Right lung (tissue), 5 donors: ENCODE results near the gene MUC2. TPM values are rescaled to one million over a fixed set of nuclear protein-coding genes. Genes with fewer than 3 reads are reported as not detected.

Source experiments
- DNase-seq, 2 donors: peaks; one replicate each; pipeline ENCODE4 v3.0.0-alpha.2; 2013
- polyA plus RNA-seq, 5 donors: library from polyadenylated mRNA; unstranded; fragments of 120-200 nt; gene quantifications; one replicate each; pipeline versions ENCODE4 v1.2.1 to v1.2.3, GENCODE V29; 2013; ENCODE audit warnings: inconsistent platforms in 1 of 5, low replicate concordance in 1 of 5; ENCODE audit not compliant: insufficient read length in 5 of 5, insufficient read depth in 1 of 5

Gene MUC2
- polyA plus RNA-seq, 5 donors, result 0.01 to 0.26 (median 0.04) TPM

DNA sequence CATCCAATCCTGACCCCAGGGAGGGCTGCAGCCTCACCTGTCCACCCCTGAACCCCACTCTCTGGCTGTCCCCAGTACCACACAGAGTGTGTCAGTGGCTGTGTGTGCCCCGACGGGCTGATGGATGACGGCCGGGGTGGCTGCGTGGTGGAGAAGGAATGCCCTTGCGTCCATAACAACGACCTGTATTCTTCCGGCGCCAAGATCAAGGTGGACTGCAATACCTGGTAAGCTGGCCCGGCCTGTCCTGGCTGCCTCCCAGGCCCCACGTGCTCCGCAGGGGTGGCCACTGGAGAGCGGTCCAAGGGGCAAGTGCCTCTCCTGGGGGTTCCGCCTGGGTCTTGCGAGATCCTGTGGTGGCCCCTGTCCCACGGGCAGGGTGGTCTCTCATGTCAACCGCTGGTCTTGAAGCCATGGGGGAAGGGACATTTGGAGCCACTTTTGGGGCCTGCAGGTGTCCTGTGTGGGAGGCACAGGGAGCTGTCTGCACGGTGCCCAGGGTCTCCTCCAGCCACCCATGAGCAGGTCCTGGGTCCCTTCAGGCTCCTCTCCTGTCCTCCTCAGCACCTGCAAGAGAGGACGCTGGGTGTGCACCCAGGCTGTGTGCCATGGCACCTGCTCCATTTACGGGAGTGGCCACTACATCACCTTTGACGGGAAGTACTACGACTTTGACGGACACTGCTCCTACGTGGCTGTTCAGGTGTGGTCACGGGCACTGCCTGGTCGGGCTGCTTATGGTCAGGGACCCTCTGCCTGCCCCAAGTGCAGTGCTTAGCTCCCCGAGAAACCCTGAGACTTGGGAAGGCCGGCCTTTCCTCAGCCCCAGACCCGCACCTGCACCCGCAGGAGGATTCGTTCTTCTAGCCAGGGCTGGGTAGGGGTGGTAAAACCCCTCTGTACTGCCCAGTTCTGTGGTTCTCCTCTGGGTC lies 11.8 kb downstream of the MUC2 start:
- no peak for DNase-seq

DNA sequence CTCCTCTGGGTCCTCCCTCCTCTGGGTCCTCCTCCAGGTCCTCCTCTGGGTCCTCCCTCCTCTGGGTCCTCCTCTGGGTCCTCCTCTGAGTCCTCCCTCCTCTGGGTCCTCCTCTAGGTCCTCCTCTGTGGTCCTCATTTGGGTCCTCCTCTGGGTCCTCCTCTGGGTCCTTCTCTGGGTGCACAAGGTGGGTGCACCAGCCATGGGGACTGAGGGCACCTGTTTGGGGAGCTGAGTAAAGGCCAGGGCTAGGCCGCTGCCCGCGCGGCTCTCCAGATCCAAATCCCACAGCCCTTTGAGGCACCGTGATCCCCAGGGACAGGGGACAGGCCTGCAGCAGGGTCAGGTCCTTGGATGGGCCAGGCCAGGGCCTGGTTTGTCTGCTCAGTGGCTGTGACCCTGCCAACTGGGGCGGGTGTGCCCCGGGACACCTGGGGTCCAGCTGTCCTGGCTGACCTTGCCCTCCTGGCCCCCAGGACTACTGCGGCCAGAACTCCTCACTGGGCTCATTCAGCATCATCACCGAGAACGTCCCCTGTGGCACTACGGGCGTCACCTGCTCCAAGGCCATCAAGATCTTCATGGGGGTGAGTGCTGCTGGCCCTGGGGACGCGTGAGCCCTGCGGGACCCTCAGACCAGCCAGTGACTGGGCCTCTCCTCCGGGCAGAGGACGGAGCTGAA lies 12.7 kb downstream of the MUC2 start:
- DNase-seq, result no peak

DNA sequence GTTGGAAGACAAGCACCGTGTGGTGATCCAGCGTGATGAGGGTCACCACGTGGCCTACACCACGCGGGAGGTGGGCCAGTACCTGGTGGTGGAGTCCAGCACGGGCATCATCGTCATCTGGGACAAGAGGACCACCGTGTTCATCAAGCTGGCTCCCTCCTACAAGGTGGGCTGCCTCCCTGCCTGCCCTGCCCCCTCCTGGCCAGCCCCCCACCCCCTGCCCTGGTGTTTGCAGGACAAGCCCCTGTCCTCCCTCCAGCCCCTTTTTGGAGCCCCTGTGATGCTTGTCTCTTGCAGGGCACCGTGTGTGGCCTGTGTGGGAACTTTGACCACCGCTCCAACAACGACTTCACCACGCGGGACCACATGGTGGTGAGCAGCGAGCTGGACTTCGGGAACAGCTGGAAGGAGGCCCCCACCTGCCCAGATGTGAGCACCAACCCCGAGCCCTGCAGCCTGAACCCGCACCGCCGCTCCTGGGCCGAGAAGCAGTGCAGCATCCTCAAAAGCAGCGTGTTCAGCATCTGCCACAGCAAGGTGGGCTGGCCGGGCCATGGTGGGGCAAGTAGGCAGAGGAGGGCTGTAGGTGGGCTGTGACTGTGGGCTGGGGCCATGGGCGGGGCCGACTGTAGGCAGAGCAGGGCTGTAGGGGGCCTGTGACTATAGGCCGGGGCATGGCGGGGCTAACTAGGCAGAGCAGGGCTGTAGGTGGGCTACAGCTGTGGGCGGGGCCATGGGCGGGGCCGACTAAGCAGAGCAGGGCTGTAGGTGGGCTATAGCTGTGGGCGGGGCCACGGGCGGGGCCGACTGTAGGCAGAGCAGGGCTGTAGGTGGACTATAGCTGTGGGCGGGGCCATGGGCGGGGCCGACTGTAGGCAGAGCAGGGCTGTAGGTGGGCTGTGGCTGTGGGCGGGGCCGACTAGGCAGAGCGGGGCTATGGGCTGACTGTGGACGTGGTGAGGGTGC lies 13.6 kb downstream of the MUC2 start:
- no peak for DNase-seq

DNA sequence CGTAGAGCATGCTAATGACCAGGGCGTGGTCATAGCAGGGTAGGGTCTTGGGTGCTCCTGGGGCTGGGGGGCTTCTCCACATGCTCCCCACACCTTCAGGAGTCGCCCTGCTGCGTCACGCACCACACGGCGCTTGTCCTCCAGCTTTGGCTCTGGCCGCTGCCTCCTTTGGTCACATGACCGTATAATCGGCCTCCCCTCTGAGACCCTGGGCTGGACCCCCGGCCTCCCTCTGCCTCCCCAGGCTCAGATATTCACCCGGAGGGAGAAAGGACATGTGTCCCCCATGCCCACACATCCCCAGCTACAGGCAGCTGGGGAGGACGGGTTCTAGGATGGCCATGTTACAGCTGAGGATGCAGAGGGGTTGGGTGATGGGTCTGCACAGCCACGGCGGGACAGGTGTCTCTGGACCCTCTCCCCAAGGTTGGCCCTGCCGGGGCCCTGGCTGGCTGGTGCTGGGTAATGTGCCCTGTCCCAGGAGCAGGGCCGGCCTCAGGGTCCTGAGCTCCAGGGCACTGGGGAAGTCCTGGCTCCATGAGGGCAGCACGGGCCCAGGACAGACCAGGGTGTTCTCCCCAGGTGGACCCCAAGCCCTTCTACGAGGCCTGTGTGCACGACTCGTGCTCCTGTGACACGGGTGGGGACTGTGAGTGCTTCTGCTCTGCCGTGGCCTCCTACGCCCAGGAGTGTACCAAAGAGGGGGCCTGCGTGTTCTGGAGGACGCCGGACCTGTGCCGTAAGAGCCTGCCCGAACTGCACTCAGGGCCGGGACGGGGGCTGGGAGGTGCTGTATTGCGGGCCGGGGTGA lies 14.5 kb downstream of the MUC2 start:
- no peak for DNase-seq

DNA sequence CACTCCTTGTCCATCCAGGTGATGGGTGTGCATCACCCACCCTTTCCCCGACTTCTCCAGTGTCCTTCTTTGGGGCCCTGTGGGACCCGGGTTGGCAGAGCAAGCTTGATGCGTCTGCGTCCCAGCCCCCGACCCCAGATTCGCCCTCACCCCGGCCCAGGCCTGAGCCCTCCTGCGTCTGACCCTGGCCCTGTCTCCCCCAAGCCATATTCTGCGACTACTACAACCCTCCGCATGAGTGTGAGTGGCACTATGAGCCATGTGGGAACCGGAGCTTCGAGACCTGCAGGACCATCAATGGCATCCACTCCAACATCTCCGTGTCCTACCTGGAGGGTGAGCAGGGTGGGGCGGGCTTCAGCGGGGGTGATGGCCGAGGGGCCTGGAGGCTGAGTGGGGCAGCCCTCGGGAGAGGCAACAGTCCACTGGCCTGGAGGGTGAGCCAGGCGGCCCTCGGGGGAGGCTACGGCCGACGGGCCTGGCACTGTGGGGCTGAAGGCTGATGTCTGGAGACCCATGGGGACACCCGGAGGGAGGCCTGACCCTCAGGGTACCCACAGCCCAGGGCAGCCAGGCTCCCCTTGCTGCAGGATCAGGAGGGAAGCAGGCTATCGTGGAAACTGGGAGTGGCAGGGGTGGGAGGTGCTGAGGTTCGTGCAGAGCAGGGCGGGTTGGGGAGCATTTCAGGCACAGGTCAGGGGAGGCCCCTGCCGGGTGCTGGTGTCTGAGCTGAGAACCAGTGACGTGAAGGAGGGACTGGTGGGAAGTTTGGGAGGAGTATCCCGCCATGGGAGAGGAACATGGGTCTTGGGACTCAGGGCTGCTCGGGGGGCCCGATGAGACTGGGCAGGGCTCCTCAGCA lies 15.3 kb downstream of the MUC2 start:
- DNase-seq, result no peak

DNA sequence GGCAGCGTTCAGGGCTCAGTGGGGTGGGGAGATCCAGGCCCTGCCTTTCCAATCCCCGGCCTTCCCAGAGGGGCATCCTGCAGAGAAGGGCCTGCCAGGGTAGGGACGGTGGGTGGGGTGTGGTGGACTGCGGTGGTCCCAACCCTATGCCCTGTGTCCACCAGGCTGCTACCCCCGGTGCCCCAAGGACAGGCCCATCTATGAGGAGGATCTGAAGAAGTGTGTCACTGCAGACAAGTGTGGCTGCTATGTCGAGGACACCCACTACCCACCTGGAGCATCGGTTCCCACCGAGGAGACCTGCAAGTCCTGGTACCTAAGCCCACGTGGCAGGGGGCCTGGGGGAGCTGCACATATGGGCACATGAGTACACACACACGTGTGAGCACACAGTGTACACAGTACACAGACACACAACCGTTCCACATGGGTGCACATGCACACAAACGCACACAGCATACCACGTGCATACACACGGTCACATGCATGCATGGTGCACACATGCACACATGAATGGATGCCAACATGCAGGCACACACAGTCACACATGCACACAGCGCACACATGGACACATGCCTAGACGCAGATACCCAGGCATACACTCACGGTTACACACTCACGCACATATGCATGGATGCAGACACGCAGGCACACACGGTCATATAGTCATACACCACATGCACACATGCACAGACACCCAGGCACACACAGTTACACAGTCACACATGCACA lies 16.1 kb downstream of the MUC2 start:
- no peak for DNase-seq

DNA sequence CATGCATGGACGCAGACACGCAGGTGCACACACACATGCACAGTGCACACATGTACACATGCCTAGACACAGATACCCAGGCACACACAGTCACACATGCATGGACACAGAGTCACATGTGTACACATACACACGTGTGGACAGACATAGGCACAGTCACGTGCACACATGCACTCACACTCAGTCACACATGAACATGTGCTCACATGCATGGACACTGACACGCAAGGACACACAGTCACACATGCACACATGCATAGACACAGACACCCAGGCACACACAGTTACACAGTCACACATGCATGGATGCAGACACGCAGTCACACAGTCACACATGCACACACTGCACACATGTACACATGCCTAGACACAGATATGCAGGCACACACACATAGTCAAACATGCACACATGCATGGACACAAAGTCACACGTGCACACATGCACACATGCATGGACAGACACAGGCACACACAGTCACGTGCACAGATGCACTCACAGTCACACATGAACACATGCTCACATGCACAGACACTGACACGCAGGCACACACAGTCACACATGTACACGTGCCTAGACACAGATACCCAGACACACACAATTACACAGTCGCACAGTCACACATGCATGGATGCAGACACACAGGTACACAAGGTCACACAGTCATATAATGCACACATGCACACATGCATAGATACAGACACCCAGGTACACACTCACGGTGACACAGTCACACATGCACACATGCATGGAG lies 16.8 kb downstream of the MUC2 start:
- DNase-seq, result no peak

DNA sequence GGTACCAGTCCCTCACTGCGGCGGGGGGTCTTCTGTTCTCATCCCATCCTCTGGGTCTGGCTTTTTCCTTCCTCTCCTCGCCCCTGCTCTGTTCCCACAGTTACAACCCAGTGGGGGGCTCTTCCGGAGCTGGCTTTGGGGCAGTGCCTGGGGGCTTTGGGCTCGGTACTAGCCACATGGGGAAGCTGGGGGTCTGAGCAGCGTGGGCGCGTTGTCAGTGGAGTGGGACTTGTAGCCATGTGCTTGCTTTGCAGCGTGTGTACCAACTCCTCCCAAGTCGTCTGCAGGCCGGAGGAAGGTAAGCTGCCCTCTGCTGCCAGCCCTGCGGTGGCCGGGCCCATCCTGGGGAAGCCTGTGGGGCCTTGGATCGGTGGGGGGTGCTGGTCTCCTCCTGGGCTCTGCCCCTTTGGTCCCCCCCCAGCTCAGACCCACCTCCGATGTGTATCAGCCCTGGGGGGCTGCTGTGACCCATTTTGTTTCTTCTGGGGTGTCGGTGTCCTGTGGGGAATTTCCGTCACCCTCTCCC lies 17.5 kb downstream of the MUC2 start:
- DNase-seq, result no peak

DNA sequence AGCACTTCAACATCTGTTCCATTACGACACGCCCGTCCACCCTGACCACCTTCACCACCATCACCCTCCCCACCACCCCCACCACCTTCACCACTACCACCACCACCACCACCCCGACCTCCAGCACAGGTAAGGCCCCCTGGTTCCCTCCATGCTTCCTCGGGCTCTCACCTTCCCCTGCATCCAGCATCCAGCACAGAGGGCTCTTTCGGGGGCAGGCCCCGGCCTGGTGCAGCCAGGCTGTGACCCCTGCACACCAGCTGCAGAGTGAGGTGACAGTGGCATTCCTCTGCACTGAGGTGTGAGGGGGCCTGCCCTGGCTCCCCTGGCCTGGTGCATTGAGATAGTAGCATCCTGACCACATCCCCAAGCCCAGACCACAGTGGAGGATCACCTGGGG lies 18.2 kb downstream of the MUC2 start:
- DNase-seq, result no peak

DNA sequence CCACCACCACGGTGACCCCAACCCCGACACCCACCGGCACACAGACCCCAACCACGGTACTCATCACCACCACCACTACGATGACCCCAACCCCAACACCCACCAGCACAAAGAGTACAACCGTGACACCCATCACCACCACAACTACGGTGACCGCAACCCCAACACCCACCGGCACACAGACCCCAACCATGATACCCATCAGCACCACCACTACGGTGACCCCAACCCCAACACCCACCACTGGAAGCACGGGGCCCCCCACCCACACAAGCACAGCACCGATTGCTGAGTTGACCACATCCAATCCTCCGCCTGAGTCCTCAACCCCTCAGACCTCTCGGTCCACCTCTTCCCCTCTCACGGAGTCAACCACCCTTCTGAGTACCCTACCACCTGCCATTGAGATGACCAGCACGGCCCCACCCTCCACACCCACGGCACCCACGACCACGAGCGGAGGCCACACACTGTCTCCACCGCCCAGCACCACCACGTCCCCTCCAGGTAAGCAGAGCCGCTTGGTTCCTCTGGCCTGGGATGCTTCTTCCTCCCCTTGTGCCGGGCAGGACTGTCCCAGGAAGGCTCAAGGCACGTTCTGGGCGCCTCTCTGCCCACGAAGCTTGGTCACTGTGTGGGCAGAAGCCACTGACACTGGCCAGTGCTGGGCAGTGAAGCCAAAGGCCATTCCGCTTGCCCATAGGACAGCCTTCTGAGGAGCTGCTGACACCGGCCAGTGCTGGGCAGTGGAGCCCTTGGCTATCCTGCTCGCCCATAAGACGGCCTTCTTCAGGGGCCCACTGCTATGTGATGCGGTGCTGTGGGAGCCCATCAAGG lies 25.1 kb downstream of the MUC2 start:
- no peak for DNase-seq

DNA sequence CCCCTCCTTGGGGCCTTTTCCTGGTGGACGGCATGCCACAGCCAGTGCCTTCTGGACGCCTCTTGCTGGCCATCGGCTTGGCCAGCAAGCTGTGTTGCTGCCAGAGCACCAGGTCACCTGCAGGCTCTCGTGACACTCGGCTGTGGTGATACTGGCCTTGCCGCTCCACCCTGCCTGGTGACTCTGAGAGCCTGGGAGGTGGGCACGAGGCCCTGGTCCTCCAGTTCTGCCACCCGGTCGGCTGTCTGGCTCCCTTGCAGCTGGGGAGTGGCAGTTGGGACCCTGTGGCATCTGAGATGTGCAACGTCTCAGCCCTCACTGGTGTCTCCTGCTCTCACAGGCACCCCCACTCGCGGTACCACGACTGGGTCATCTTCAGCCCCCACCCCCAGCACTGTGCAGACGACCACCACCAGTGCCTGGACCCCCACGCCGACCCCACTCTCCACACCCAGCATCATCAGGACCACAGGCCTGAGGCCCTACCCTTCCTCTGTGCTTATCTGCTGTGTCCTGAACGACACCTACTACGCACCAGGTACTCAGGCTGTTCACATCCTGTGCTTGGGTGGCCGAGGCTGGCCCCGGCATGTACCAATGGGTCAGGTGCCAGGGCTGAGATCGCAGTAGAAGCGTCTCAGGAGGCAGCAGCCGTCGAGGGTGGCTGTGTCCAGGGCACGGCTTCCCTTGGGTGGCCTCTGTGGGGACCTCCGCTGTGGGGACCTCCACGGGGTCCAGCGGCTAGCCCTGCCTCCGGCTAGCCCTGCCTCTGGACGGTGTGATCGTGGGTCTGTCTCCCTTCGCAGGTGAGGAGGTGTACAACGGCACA lies 26.0 kb downstream of the MUC2 start:
- DNase-seq, result no peak

DNA sequence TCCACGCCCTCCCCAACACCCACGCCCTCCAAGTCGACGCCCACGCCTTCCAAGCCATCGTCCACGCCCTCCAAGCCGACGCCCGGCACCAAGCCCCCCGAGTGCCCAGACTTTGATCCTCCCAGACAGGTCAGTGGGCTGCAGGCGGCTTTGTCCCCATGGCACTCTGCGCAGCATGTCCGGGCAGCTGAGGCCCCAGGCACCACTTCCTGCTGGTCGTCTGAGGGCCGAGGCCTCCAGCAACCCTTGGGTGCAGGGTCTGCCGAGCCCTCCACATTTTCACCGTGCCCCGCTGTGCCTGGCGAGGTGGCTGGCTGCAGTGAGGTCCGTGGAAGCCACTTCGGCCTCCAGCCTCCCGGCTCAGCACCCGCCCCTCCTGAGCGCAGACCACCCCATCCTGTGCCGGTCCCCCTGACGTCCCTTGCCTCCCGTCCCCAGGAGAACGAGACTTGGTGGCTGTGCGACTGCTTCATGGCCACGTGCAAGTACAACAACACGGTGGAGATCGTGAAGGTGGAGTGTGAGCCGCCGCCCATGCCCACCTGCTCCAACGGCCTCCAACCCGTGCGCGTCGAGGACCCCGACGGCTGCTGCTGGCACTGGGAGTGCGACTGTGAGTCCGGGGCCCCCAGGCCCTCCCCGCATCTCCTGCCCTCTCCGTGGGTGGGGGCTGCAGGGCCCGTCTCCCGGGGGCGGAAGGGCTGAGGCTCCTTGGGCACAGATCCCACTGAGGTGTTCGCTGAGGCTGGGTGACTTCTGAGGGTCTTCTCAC lies 26.8 kb downstream of the MUC2 start:
- no peak for DNase-seq

DNA sequence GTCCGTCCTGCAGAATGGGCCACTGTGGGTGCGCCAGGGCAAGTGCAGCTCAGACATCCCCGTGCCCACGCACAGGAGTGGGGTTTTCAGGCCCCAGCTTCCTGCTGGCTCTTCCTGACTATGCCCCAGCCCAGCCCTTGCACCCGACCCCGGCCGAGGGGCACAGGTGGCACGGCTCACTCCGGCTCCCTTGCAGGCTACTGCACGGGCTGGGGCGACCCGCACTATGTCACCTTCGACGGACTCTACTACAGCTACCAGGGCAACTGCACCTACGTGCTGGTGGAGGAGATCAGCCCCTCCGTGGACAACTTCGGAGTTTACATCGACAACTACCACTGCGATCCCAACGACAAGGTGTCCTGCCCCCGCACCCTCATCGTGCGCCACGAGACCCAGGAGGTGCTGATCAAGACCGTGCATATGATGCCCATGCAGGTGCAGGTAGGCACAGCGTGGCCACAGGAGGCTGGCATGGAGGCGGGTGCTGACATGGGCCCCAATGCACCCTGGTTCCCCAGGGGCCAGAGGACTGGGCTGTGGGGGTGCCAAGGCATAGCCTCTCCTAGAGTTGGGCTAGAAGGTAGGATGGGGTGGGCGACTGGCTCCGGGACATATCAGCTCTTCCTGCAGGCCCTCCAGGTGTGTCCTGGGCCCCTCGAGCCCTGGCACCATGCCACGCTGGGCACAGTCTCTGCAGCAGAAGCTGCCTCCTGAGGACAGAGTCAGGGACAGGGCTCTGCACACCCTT lies 27.7 kb downstream of the MUC2 start:
- DNase-seq, result no peak

DNA sequence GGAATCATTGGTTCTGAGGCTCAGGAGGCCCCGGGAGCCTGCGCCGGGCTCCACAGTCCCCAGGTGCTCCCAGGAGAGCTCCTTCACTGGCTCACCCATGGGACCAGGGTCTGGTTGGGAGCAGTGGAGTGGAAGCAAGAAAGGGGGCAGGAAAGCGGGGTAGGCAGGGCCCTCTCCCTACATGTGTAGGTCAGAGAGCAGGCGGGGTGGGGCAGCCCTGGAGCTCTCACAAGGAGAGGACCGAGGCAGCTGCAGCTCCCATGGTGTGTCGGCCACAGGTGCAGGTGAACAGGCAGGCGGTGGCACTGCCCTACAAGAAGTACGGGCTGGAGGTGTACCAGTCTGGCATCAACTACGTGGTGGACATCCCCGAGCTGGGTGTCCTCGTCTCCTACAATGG lies 28.3 kb downstream of the MUC2 start:
- no peak for DNase-seq
